Stimulated activated CD8-positive, alpha-beta memory T cell treated with anti-CD3 and anti-CD28 coated beads, Interleukin-7, amount 100 ng/mL, for 48 hours (primary cell): ENCODE results near the gene WDTC1.
"Not testable (repeated sequence)": the region's sequence is repeated elsewhere in the genome, so short reads cannot be mapped to it uniquely, and the experiment has no call there.

Source experiments
- DNase-seq, 2 donors: peaks; one replicate each; pipeline ENCODE4 v3.0.0-alpha.2; 2020; ENCODE audit warnings: low read depth in 1 of 2; ENCODE audit errors: extremely low read depth in 1 of 2

Gene WDTC1

GRCh38 chr1:27234049-27234882 is at the start of gene WDTC1:
Gene WDTC1 (plus strand): TSS chr1:27234632. CDS start chr1:27261055, 26,423 bp downstream.
- peak; percentile 97 to 99 for DNase-seq

GRCh38 chr1:27184665-27185064 is 49.8 kb upstream of the WDTC1 start:
- not testable (repeated sequence) for DNase-seq

- DNase-seq = no peak
Measured at GRCh38 chr1:27192039-27192529, 42.3 kb upstream of the WDTC1 start.

GRCh38 chr1:27193194-27193593 is 41.2 kb upstream of the WDTC1 start:
- no peak for DNase-seq

GRCh38 chr1:27201295-27201694 is 33.1 kb upstream of the WDTC1 start:
- no peak for DNase-seq

- DNase-seq = no peak
Measured at GRCh38 chr1:27203946-27204345, 30.5 kb upstream of the WDTC1 start.

- not testable (repeated sequence) for DNase-seq
Measured at GRCh38 chr1:27207238-27207637, 27.2 kb upstream of the WDTC1 start.

- DNase-seq = not testable (repeated sequence)
Measured at GRCh38 chr1:27208143-27208850, 26.1 kb upstream of the WDTC1 start.

- DNase-seq = no peak
Measured at GRCh38 chr1:27216466-27216865, 18.0 kb upstream of the WDTC1 start.

GRCh38 chr1:27217401-27217800 is 17.0 kb upstream of the WDTC1 start:
- no peak for DNase-seq

GRCh38 chr1:27218736-27219135 is 15.7 kb upstream of the WDTC1 start:
- no peak for DNase-seq

GRCh38 chr1:27220096-27220495 is 14.3 kb upstream of the WDTC1 start:
- DNase-seq = no peak

GRCh38 chr1:27220702-27221497 is 13.5 kb upstream of the WDTC1 start:
- DNase-seq = not testable (repeated sequence)

GRCh38 chr1:27225621-27226020 is 8.8 kb upstream of the WDTC1 start:
- DNase-seq = no peak

- DNase-seq = no peak
Measured at GRCh38 chr1:27227765-27228164, 6.7 kb upstream of the WDTC1 start.

- peak in 1 of 2 donors; percentile 6 for DNase-seq
Measured at GRCh38 chr1:27233667-27234048, 774 bp upstream of the WDTC1 start.

- DNase-seq = no peak
Measured at GRCh38 chr1:27235827-27236226, 1.4 kb downstream of the WDTC1 start.

GRCh38 chr1:27237112-27237511 is 2.7 kb downstream of the WDTC1 start:
- DNase-seq = no peak

- DNase-seq = no peak
Measured at GRCh38 chr1:27238032-27238431, 3.6 kb downstream of the WDTC1 start.

- DNase-seq = no peak
Measured at GRCh38 chr1:27241677-27242076, 7.2 kb downstream of the WDTC1 start.

- DNase-seq = not testable (repeated sequence)
Measured at GRCh38 chr1:27243665-27244064, 9.2 kb downstream of the WDTC1 start.
